HG02759 (cell line): ENCODE results near the gene ZNF439.
"Not testable (repeated sequence)": the region's sequence is repeated elsewhere in the genome, so short reads cannot be mapped to it uniquely, and the experiment has no call there.

Experiments
- ATAC-seq: cut with Tn5 transposase; IDR thresholded peaks from one replicate; pipeline ENCODE4 v1.9.1; 2021; ENCODE audit warnings: mild to moderate bottlenecking, moderate library complexity; ENCODE audit not compliant: unreplicated experiment

The ZNF439 gene

DNA sequence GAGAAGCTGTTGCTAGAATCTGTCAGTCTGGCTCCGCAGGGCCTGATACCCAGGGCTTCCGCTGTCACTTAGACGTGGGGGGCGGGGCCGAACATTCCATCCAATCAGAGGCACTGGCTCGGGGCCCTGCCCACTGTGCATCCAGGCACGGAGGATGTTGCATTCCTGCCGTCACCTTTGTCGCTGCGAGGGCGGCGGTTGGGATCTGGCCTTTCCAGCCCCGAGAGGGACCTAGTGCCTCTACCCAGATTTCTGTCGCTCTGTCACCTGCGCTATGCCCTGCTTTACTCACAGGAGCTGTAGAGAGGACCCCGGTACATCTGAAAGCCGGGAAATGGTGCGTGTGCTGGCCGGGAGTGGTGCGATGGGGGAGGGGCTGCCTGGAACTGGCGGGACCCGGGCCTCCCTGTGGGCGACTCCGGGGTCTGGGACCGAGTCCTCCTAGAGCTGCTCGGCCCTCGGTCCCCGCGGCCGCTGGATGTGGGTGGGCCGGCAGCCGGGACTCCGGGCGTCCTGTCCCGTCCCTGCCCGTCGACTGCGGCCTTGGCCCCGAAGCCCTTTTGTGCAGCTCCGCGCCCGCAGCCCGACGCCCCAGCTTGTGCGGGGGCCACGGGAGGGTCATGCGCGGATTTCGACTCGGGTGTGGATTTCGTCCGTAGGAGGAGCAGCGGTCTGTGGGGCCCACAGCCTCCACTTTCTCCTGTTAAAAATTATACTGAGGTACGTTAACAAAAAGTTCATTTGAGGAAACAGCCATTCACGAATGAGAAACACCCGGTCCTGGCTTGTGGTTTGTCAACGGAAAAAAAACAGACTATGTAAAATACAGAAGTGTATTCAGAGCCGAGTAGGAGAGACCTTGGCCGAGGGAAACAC lies at the start of gene ZNF439:
ZNF439 (plus strand) TSS at position 133 of the 876 bp plus-strand sequence; CDS start at position 275, 142 bp downstream.
- peak; percentile 93 for ATAC-seq

DNA sequence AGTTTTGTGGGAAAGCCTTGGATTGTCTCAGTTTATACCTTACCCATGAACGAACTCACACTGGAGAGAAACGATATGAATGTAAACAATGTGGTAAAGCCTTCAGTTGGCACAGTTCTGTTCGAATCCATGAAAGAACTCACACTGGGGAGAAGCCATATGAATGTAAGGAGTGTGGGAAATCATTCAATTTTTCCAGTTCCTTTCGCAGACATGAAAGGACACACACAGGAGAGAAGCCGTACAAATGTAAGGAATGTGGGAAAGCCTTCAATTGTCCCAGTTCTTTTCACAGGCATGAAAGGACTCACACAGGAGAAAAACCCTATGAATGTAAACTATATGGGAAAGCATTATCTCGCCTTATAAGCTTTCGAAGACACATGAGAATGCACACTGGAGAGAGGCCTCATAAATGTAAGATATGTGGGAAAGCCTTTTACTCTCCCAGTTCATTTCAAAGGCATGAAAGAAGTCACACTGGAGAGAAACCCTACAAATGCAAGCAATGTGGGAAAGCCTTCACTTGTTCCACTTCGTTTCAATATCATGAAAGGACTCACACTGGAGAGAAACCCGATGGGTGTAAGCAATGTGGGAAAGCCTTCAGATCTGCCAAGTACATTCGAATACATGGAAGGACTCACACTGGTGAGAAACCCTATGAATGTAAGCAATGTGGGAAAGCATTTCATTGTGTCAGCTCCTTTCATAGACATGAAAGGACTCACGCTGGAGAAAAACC lies 42.0 kb upstream of the ZNF439 start:
- ATAC-seq = no peak

DNA sequence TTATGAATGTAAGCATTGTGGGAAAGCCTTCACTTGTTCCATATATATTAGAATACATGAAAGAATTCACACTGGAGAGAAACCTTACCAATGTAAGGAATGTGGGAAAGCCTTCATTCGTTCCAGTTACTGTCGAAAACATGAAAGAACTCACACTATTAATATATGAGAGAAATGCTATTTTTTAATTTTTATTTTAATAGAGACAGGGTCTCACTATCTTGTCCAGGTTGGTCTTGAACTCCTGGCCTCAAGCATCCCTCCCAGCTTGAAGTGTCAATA lies 41.5 kb upstream of the ZNF439 start:
- no peak for ATAC-seq

DNA sequence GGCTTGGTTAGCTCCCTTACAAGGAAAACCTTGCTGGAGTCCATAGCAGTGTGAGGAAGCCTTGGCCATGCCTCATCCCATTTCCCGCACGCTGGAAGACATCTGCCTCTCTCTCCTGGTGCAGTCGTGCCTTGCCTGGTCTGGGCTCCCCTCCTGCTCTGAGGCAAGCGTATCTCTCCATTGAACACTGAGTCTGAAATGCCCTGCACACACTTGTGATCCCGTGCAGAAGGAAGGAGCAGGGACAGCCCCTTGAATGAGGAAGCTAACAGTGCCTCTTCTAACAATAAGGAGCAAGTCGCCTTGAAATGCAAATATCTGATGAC lies 34.9 kb upstream of the ZNF439 start:
- ATAC-seq = peak; percentile 39

DNA sequence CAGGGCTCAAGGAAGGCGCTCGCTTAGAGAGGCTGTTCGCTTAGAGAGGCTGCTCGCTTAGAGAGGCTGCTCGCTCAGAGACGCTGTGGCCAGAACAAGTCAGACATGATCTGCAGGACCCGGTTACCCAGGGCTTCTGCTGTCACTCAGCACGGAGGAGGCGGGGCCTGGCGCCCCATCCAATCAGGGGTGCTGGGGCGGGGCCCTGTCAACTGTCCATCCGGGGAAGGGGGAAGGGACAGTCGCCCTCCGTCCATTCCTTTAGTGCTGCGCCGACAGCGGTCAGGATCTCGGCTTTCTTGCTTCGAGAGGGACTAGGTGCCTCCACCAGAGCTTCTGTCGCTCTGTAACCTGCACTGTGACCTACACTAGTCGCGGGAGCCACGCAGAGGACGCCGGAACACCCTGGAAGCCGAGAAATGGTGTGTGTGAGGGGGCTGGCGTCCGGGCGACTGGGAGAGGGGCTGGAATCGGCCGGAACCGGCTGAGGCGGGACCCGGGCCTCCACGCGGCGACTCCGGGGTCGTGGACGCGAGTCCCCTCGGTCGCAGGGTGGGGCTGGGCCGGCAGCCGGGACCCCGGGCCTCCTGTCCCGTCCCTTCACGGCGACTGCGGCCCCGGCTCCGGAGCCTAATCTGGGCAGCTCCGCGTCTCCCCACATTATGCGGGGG lies 34.4 kb upstream of the ZNF439 start, which contains the start of gene ZNF440:
ZNF440 (plus strand) TSS at position 245 of the 671 bp plus-strand sequence; CDS start at position 420, 175 bp downstream.
- peak; percentile 99 for ATAC-seq

DNA sequence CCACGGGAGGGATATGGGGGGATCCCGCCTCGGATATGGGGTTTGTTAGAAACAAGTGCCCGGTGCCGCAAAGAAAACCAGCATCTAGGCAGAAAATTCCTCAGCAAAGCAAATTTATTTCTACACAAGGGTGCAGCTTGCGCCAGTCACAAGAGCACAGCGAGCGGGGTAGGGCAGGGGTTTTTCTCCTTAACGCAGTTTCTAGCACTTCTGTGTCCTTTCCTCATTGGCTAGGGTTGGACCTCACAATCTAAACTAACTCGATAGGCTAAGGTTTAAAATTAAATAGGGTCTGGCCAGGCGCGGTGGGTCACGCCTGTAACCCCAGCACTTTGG lies 33.9 kb upstream of the ZNF439 start:
- no peak for ATAC-seq

DNA sequence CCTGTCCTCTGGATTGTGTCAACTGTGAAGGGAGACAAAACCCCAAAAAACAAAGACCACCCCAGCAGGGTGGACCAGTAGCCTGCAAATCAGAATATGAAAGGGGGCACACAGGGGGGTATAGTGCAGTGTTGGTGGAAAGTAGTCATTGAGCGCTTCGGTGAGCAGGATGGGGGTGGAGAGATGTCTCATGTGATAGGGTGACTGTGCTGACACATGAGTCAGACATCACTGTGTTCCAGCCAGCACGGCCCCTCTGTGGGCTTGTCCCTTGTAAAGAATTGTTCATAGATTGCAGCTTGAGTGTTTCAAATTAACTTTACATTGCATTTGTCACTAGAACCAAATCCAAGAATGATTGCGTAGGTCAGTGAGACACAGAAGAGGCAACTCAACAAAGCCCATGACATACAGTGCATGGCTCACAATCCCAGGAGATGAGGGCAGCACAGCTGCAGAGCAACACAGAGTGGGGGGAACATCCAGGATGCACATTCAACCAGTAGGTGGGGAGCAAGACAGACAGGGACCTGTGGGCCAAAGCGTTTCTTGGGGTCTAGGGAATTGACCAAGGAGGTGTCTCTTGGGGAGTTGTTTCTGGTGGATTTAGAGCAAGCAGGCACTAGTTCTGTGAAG lies 26.9 kb upstream of the ZNF439 start:
- no peak for ATAC-seq

DNA sequence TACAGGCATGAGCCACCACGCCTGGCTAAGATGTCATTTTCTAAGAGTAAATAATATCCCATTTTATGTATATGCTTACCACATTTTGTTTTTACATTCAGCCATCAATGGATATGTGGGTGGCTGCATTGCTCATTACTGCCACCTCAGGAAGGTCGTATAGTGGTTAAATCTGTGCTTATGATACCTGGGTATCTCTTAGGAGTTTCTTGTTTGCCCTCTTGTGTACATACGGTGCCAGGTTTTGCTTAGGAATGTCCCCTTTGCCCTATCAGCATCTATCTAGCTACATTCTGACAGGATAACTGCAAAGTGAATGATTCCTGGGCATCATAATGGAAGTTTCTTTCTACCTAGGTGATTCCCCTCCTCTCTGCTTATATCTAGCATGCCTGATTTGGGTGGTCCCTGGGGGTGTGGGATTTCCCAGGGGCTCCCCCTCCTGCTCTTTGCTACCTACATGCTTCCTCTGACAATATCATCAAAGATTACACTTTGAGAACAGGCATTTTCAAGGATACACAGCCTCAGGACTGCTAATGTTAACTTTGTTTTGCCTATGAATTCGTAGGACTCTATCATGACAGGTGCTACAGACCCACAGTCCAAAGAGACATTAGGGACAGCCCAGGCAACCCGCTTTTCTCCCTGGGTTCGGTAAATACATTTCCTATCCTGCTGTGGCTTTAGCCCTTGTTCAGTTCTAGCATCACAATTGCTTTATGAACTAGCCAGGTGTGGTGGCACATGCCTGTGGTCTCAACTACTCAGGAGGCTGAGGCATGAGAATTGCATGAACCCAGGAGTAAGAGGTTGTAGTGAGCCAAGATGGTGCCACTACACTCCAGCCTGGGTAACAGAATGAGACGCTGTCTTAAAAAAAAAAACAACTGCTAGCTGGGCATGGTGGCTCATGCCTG lies 19.3 kb upstream of the ZNF439 start:
- not testable (repeated sequence) for ATAC-seq

DNA sequence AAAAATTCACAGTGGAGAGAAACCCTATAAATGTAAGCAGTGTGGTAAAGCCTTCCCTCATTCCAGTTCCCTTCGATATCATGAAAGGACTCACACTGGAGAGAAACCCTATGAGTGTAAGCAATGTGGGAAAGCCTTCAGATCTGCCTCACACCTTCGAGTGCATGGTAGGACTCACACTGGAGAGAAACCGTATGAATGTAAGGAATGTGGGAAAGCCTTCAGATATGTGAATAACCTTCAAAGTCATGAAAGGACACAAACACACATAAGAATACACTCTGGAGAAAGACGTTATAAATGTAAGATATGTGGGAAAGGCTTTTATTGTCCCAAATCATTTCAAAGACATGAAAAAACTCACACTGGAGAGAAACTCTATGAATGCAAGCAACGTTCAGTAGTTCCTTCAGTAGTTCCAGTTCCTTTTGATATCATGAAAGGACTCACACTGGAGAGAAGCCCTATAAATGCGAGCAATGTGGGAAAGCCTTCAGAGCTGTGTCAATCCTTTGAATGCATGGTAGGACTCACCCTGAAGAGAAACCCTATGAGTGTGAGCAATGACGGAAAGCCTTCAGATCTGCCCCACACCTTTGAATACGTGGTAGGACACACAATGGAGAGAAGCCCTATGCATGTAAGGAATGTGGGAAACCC lies 16.1 kb upstream of the ZNF439 start:
- no peak for ATAC-seq

DNA sequence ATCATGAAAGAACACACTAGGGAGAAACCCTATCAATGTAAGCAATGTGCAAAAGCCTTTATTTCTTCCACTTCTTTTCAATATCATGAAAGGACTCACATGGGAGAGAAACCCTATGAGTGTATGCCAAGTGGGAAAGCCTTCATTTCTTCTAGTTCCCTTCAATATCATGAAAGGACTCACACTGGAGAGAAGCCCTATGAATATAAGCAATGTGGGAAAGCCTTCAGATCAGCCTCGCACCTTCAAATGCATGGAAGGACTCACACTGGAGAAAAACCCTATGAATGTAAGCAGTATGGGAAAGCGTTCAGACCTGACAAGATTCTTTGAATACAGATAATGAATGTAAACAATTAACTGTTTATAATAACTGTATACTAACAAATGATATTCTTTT lies 15.0 kb upstream of the ZNF439 start:
- no peak for ATAC-seq

DNA sequence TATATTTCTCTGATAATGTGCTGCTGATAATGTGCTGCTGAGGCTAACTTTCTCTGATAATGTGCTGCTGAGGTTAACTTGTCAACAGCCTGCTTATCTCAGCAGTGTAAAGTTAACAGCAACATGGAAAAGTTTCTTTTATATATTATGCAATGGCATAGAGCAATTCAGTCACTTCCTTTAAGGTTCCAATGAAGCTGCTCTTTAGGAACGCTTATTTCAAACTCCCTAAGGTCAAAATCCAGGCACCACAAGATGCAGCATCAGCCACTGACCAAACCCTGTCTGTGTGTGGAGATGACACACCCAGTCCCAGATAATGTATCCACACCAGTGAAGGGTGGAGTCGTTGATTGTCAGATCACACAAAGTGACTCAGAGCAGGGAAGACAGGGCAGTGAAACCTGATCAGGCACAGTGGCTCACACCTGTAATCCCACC lies 12.9 kb upstream of the ZNF439 start:
- not testable (repeated sequence) for ATAC-seq

DNA sequence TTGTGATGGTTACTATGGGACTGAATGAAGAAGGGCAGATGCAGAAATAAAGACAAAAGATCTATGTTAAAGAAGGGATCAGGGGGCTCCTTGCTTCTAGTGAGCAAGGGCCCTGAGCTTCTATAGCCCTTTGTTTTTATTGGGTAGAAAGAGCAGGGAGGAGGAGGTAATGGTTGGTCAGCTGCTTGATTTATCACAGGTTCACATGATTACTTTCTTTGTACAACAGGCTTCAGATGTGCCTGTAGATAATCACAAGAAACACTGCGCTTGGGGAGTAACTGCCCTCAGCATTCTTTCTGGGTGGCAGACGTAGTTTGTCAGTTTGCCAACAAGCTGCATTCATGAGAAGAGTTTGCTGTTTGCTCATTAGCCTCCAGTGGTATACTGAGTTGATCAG lies 4.8 kb upstream of the ZNF439 start:
- no peak for ATAC-seq

DNA sequence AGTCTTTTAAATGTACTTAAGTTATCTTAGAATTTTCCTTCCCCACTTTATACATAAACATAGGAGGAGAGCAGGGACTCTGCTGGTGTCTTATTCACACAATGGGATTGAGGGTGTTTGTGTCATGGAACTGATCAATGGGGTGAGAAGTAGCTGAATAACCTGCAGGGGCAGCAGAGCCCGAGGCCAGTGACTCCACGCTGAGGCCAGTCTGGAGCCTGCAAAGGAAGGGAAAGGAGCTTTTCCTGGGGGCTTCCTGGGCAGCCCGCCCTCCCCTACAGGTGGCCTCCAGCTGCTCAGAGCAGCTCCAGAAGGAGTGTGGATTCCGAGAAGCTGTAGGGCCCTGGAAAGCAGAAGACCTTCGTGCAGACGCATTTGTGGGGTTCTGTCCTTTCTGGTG lies 911 bp upstream of the ZNF439 start:
- not testable (repeated sequence) for ATAC-seq

DNA sequence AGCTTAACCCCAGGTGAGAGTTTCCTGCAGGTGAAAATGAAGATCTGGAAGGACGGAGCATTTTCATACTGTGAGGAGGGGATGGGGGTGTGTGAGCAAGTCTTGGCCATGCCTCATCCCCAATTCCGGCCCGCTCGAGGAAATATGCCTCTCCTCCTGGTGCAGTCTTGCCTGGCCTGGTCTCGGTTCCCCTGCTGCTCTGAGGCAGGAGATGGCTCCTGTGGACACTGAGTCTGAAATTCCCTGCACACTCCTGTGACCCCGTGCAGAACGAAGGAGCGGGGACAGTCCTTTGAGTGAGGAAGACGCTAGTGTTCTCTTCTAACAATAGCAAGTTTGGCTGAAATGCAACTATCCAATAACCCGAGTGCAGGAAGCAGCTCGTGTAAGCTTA lies 329 bp upstream of the ZNF439 start:
- ATAC-seq = no peak

DNA sequence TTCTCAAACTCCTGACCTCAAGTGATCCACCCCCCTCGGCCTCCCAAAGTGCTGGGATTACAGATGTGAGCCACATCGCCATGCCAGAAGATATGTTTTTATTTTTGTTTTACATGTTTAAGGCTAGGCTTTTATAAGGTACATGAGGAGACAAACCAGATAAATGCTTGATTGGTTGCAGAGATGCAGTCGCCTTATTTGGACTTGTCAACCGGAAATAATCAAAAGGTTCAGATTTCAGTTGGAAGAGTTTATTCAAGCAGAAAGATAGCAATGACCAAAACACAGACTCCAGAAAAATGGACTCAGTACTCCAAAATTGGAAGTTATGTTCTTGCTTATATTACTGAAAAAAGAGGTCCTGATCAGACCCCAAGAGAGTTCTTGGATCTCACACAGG lies 1.8 kb downstream of the ZNF439 start:
- not testable (repeated sequence) for ATAC-seq

DNA sequence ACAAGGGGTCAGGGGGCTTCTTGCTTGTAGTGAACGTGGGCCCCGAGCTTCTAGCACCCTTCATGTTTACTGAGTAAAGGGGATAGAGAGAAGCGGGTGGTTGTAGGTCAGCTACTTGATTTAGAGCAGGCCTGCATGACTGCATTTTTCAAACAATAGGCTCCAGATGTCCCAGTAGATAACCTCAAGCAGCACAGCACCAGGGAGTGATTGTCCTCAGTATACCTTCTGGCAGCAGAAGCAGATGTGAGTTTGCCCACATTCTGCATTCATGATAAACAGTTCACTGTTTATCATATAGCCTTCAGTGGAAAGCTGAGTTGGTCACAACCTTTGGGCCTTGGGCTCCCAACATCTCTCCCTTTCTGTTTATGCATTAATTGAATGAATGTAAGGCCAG lies 4.8 kb downstream of the ZNF439 start:
- no peak for ATAC-seq

DNA sequence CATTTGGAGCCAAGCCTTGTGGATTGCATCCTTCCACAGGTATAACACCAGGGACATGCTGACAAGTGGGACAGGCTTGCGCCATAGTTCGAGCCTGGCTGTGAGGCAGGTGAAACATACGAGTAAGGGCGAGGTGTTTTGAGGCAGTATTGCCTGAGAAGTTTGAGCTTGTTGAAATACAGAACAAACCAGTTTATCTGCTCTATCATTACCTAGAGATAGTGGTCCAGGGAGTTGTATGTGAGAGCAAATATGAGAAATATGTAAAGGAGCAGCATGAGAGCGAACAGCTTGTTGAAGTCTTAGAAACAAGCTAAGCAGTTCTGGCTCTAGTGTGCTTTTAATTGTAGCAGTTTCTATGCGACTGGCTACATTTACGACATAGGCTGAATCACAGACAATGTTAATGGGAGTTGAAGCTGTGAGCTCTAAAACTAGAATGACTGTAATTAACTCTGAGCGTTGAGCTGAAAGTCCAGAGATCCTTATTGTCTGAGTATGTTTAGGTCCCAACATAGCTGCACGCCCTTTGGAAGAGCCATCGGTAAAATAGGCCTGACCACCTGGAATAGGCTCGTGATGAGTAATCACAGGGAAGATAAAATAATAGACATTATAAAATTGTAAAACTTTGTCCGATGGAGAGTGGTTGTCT lies 8.2 kb downstream of the ZNF439 start:
- no peak for ATAC-seq

DNA sequence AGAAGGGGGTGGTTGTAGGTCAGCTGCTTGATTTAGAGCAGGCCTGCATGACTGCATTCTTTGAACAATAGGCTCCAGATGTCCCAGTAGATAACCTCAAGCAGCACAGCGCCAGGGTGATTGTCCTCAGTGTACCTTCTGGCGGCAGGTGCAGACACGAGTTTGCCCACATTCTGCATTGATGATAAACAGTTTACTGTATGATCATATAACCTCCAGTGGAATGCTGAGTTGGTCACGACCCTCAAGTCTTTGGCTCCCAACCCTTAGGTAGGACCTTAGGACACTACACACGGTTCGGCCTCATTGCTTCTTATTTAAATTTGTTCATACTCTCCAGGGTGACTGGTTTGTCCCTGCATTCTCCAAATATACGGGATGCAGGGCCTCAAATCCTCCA lies 12.2 kb downstream of the ZNF439 start:
- no peak for ATAC-seq

DNA sequence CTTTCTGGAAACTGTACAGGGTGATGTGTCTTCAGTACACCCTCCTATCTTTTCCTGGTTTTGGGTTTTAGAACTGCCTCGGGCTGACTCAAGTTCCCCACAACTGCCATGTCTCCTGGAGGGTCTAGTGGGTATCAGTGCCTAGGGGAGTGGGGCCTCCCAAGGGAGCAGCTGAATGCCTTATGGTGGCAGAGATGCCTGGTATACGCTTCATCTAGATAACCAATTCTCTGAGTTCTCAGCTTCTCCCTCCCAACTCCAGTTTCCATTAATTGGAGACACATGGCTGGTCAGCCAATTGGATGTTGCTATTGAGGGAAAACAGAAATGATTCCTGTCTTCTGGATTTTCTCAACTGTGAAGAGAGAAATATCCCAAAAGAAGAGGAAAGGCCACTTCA lies 12.8 kb downstream of the ZNF439 start:
- no peak for ATAC-seq
